ENCODE measurements around the gene VAV1.

VAV1 gene

GRCh38 chr19:6838062-6838655, 65.7 kb downstream of the VAV1 start:
- H3K4me3 ChIP-seq (replicated peaks; ENCODE audit: insufficient read depth, low read length) = no peak overlapping the region
- no peak for DNase-seq (ENCODE audit: low read depth in 1 of 2, low spot score in 1 of 2)
- no peak overlapping the region for H3K27ac ChIP-seq (replicated peaks)
- H3K27me3 ChIP-seq (ENCODE audit: insufficient read depth, poor library complexity, severe bottlenecking) = no peaks in the 10 kb centered on the region
- no peak for TF ChIP-seq GABPA (IDR thresholded peaks at IDR 0.05; ENCODE audit: low read depth)
- no peak for TF ChIP-seq CTCF (IDR thresholded peaks at IDR 0.05; ENCODE audit: insufficient read depth, low read length)
- no peak for TF ChIP-seq SPI1 (IDR thresholded peaks at IDR 0.05; ENCODE audit: borderline replicate concordance, low read depth)
- TF ChIP-seq POLR2AphosphoS5 (IDR thresholded peaks at IDR 0.05; ENCODE audit: low read depth) = no peak
- TF ChIP-seq REST (IDR thresholded peaks at IDR 0.05; ENCODE audit: insufficient replicate concordance, low read depth) = no peak

- H3K27ac ChIP-seq (replicated peaks) = no peak overlapping the region
- no peak for DNase-seq (ENCODE audit: low read depth in 1 of 2, low spot score in 1 of 2)
- TF ChIP-seq REST (IDR thresholded peaks at IDR 0.05; ENCODE audit: insufficient replicate concordance, low read depth) = no peak
- TF ChIP-seq SPI1 (IDR thresholded peaks at IDR 0.05; ENCODE audit: borderline replicate concordance, low read depth) = no peak
- TF ChIP-seq POLR2AphosphoS5 (IDR thresholded peaks at IDR 0.05; ENCODE audit: low read depth) = no peak
- TF ChIP-seq GABPA (IDR thresholded peaks at IDR 0.05; ENCODE audit: low read depth) = no peak
- no peak for TF ChIP-seq CTCF (IDR thresholded peaks at IDR 0.05; ENCODE audit: insufficient read depth, low read length)
- H3K4me3 ChIP-seq (replicated peaks; ENCODE audit: insufficient read depth, low read length) = no peak overlapping the region
- H3K27me3 ChIP-seq (ENCODE audit: insufficient read depth, poor library complexity, severe bottlenecking) = no peaks in the 10 kb centered on the region
Observed at GRCh38 chr19:6842871-6843607, 70.5 kb downstream of the VAV1 start.

GRCh38 chr19:6847828-6848200, 75.3 kb downstream of the VAV1 start:
- no peak for TF ChIP-seq CTCF (IDR thresholded peaks at IDR 0.05; ENCODE audit: insufficient read depth, low read length)
- TF ChIP-seq SPI1 (IDR thresholded peaks at IDR 0.05; ENCODE audit: borderline replicate concordance, low read depth) = no peak
- no peak for TF ChIP-seq POLR2AphosphoS5 (IDR thresholded peaks at IDR 0.05; ENCODE audit: low read depth)
- no peak for TF ChIP-seq GABPA (IDR thresholded peaks at IDR 0.05; ENCODE audit: low read depth)
- no peak for TF ChIP-seq REST (IDR thresholded peaks at IDR 0.05; ENCODE audit: insufficient replicate concordance, low read depth)
- Histone ChIP-seq H3K27ac (replicated peaks) (no peak overlapping the region), H3K4me3 (replicated peaks; ENCODE audit: insufficient read depth, low read length) (no peak overlapping the region), H3K27me3 (ENCODE audit: insufficient read depth, poor library complexity, severe bottlenecking) (no peaks in the 10 kb centered on the region)
- no peak for DNase-seq (ENCODE audit: low read depth in 1 of 2, low spot score in 1 of 2)

Data from HL-60 (cell line).